Transverse colon (tissue), 4 donors: ENCODE measurements around the gene JAKMIP1. TPM values are rescaled to one million over a fixed set of nuclear protein-coding genes. Genes with fewer than 3 reads are reported as not detected.

Source experiments
- DNase-seq: peaks from one replicate; pipeline ENCODE4 v3.0.0-alpha.2; 2019
- H3K27ac ChIP-seq, 4 donors: fragments of 200-600 bp; sonication (generic); 2 replicates each; pipeline ENCODE4 v1.5.1; 2016 to 2018; ENCODE audit warnings: inconsistent platforms in 4 of 4
- H3K27me3 ChIP-seq: fragments of 200-600 bp; sonication (generic); 2 replicates; pipeline ENCODE4 v1.5.1; 2017; ENCODE audit warnings: inconsistent platforms
- H3K36me3 ChIP-seq, 4 donors: fragments of 200-600 bp; sonication (generic); 2 replicates each; pipeline ENCODE4 v1.5.1; 2017 to 2019; ENCODE audit warnings: inconsistent platforms in 4 of 4
- H3K4me1 ChIP-seq, 4 donors: fragments of 200-600 bp; sonication (generic); 2 replicates each; pipeline ENCODE4 v1.5.1; 2017 to 2020; ENCODE audit warnings: inconsistent platforms in 4 of 4
- H3K4me3 ChIP-seq, 4 donors: fragments of 200-600 bp; sonication (generic); 1 replicate in 1 of 4; 2 replicates in 3 of 4; pipeline versions ENCODE4 v1.5.1 to v1.6.1; 2017 to 2019; ENCODE audit warnings: inconsistent platforms in 4 of 4
- H3K9me3 ChIP-seq, 2 donors: fragments of 200-600 bp; sonication (generic); 2 replicates each; pipeline ENCODE4 v1.5.1; 2017 to 2019; ENCODE audit warnings: inconsistent platforms in 2 of 2
- CTCF ChIP-seq, 5 experiments: fragments of 200-600 bp in 3 of 5; fragments of 450-650 bp in 2 of 5; sonication (generic) in 3 of 5; IDR thresholded peaks; 1 replicate in 2 of 5; 2 replicates in 3 of 5; pipeline ENCODE4 v1.5.1; 2016 to 2017; ENCODE audit warnings: antibody characterized with exemption in 5 of 5, inconsistent platforms in 3 of 5, mild to moderate bottlenecking in 2 of 5, moderate library complexity in 1 of 5
- EP300 ChIP-seq: sonication (generic); formaldehyde crosslinking; IDR thresholded peaks from one replicate; pipeline ENCODE4 v1.6.1; 2017; ENCODE audit warnings: antibody characterized with exemption, low read depth
- POLR2A ChIP-seq: fragments of 450-650 bp; IDR thresholded peaks from one replicate; pipeline ENCODE4 v1.6.1; 2016; ENCODE audit warnings: antibody characterized with exemption, mild to moderate bottlenecking, moderate library complexity
- POLR2AphosphoS5 ChIP-seq, 3 donors: sonication (generic); formaldehyde crosslinking; IDR thresholded peaks; one replicate each; pipeline ENCODE4 v1.6.1; 2016; ENCODE audit warnings: antibody characterized with exemption in 3 of 3
- WGBS, 2 donors: methylation state at CpG; one replicate each; pipeline ENCODE4 v1.1.5; 2018; ENCODE audit warnings: low coverage in 1 of 2; 5-methylcytosine and 5-hydroxymethylcytosine counted together
- in situ Hi-C, 4 donors: fragments of 200-750 bp; cut with MboI; loops; one replicate each; pipeline versions ENCODE4 v1.15.0 to v1.15.1; 2017; ENCODE audit warnings: low sequenced_read_pairs in 3 of 4, low pct_ligation_motif_present in 1 of 4, low pct_unique_long_range_greater_than_20kb in 1 of 4
- intact Hi-C: fragments of 100-400 bp; cut with DNase I; formaldehyde crosslinking; loops from one replicate; pipeline ENCODE4 v1.15.1; 2023; ENCODE audit warnings: low total_unique reads
- total RNA-seq, 4 donors: library from RNA; depleted of rRNA; stranded (reverse); fragments of >200 nt; gene quantifications; one replicate each; pipeline ENCODE4 v1.1.0, GENCODE V29; 2016

The JAKMIP1 gene
- total RNA-seq, 4 donors from 2014 or later = 1.2 to 1.7 TPM; not detected in 2

- Histone ChIP-seq H3K4me1 (no peaks in the 10 kb centered on the region), H3K27me3 (peaks cover 3% of the 10 kb centered on the region), H3K4me3 (no peak overlapping the region), H3K36me3 (no peaks in the 10 kb centered on the region), H3K27ac (no peak overlapping the region), H3K9me3 (no peaks in the 10 kb centered on the region)
- in situ Hi-C loops (no loop called here), intact Hi-C loops (no loop called here)
- WGBS, 2 donors = 73% methylated on average over 5 of the region's 8 CpGs; no CpG with 5 or more reads in 1 of the 2 donors
- no peak for DNase-seq
- TF ChIP-seq POLR2A = no peak
- no peak for TF ChIP-seq EP300
- TF ChIP-seq POLR2AphosphoS5 (IDR thresholded peaks at IDR 0.05) = no peak
- no peak for TF ChIP-seq CTCF (IDR thresholded peaks at IDR 0.05)
These were observed 89.5 kb downstream of the JAKMIP1 start for GRCh38 chr4:6110681-6111353.

- no peak overlapping the region for H3K27ac ChIP-seq
- H3K4me3 ChIP-seq = no peak overlapping the region
- 54% methylated on average over 13 of the region's 13 CpGs; no CpG with 5 or more reads in 1 of the 2 donors for WGBS, 2 donors
- no peaks in the 10 kb centered on the region for H3K9me3 ChIP-seq
- H3K4me1 ChIP-seq = no peaks in the 10 kb centered on the region
- H3K36me3 ChIP-seq = no peaks in the 10 kb centered on the region
- peak; percentile 18 for DNase-seq
- intact Hi-C loops (no loop called here), in situ Hi-C loops (no loop called here)
- peaks cover 10% of the 10 kb centered on the region for H3K27me3 ChIP-seq
- TF ChIP-seq POLR2A (no peak), EP300 (no peak), CTCF (IDR thresholded peaks at IDR 0.05) (peak in 3 of 5 experiments; percentile 22 to 34 (median 28))
These were observed 90.3 kb downstream of the JAKMIP1 start for GRCh38 chr4:6109842-6110560.

- Histone ChIP-seq H3K27ac (no peak overlapping the region), H3K4me1 (no peaks in the 10 kb centered on the region), H3K4me3 (no peak overlapping the region), H3K27me3 (peaks cover 10% of the 10 kb centered on the region), H3K9me3 (no peaks in the 10 kb centered on the region), H3K36me3 (no peaks in the 10 kb centered on the region)
- WGBS, 2 donors = 68% methylated on average over 4 of the region's 4 CpGs; no CpG with 5 or more reads in 1 of the 2 donors
- intact Hi-C loops = no loop called here
- no peak for TF ChIP-seq EP300
- no peak for TF ChIP-seq POLR2A
- no peak for TF ChIP-seq CTCF (IDR thresholded peaks at IDR 0.05)
- no peak for TF ChIP-seq POLR2AphosphoS5 (IDR thresholded peaks at IDR 0.05)
- DNase-seq = no peak
- in situ Hi-C loops = no loop called here
These were observed 92.5 kb downstream of the JAKMIP1 start for GRCh38 chr4:6107886-6108285.

GRCh38 chr4:6107114-6107791 is 93.1 kb downstream of the JAKMIP1 start:
- Histone ChIP-seq H3K9me3 (no peaks in the 10 kb centered on the region), H3K36me3 (no peaks in the 10 kb centered on the region), H3K4me1 (no peaks in the 10 kb centered on the region), H3K27me3 (peaks cover 10% of the 10 kb centered on the region), H3K4me3 (no peak overlapping the region), H3K27ac (no peak overlapping the region)
- TF ChIP-seq POLR2A = no peak
- TF ChIP-seq EP300 = no peak
- no peak for TF ChIP-seq POLR2AphosphoS5 (IDR thresholded peaks at IDR 0.05)
- no peak for TF ChIP-seq CTCF (IDR thresholded peaks at IDR 0.05)
- in situ Hi-C loops = no loop called here
- 84% methylated on average over 14 of the region's 14 CpGs; no CpG with 5 or more reads in 1 of the 2 donors for WGBS, 2 donors
- no peak for DNase-seq
- intact Hi-C loops = no loop called here
